LNCAP (cell line): ENCODE measurements around the gene SLC38A6.

Experiments
- CTCF ChIP-seq: fragments of 450-650 bp; IDR thresholded peaks from 2 replicates; pipeline ENCODE4 v1.5.1; 2017; ENCODE audit warnings: mild to moderate bottlenecking

The SLC38A6 gene

GRCh38 chr14:60981633-60982455 is 799 bp downstream of the SLC38A6 start:
- TF ChIP-seq CTCF, result no peak

GRCh38 chr14:60984196-60984595 is 3.2 kb downstream of the SLC38A6 start:
- no peak for TF ChIP-seq CTCF

- TF ChIP-seq CTCF, result no peak
Measured at GRCh38 chr14:60986500-60986899, 5.5 kb downstream of the SLC38A6 start.

- TF ChIP-seq CTCF, result no peak
Measured at GRCh38 chr14:60989599-60989998, 8.6 kb downstream of the SLC38A6 start.

- no peak for TF ChIP-seq CTCF
Measured at GRCh38 chr14:60998617-60999016, 17.6 kb downstream of the SLC38A6 start.

- no peak for TF ChIP-seq CTCF
Measured at GRCh38 chr14:60999536-60999935, 18.5 kb downstream of the SLC38A6 start.

- TF ChIP-seq CTCF, result no peak
Measured at GRCh38 chr14:61003571-61003970, 22.5 kb downstream of the SLC38A6 start.
